ENCODE measurements around the gene ARHGEF19. TPM values are rescaled to one million over a fixed set of nuclear protein-coding genes. Genes with fewer than 3 reads are reported as not detected.

Gene ARHGEF19
- polyA plus RNA-seq, 3 donors: 22.8 to 28.3 (median 26.5) TPM

DNA sequence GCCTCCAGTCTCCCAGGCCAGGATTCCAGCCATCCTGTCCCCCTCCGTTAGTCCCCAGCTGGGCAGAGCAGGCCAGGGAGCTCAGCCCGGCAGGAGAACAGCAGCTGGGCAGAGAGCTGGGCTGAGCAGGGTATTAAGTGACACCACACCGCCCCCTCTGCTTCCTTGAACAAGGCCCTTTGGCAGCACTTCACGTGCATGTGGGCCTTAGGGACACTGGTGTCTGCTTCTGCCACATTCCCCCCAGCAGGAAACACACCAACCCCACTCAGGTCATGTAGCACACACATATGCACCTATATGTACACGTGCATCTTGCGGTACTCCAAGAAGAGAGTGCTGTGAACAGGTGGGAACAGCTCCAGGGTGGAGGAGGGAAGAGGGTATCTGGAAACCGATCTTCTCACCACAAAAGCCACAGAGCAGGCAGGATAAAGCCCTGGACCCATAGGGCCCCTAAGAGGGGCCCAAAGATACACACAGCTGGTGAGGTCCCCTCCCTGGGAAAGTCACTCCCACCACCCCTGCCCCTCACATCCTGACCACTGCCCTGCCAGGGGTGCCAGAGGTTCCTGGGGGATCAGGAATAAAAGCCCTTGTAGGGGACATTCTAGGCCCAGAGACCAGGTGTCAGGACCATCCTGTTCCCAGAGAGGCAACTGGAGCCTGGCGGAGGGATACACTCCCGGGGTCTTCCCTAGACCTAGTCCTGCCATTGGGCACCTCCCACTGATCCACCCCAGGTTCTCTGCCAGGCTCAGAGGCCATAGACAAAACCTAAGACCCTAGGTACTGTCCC is 61.1 kb downstream of the ARHGEF19 start:
- DNase-seq: no peak

DNA sequence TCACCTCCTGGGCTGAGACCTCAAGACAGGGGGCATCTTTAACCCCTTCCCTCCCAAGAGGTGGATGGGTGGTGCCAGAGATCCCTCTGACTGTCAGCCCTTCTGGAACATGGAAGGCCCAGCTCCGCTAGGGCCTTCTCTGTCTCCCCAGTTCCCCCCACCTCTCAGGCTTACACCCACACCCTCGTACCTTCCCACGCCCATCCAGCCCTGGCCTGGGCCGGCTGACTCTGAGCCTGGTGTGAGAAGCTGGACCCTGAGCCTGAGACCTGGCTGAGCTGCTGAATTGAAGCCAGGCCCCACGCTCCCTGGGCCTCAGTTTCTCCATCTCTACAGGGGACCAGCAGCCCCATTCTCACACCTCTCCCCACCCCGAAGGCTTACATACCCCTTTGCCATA is 61.9 kb downstream of the ARHGEF19 start:
- DNase-seq: no peak

DNA sequence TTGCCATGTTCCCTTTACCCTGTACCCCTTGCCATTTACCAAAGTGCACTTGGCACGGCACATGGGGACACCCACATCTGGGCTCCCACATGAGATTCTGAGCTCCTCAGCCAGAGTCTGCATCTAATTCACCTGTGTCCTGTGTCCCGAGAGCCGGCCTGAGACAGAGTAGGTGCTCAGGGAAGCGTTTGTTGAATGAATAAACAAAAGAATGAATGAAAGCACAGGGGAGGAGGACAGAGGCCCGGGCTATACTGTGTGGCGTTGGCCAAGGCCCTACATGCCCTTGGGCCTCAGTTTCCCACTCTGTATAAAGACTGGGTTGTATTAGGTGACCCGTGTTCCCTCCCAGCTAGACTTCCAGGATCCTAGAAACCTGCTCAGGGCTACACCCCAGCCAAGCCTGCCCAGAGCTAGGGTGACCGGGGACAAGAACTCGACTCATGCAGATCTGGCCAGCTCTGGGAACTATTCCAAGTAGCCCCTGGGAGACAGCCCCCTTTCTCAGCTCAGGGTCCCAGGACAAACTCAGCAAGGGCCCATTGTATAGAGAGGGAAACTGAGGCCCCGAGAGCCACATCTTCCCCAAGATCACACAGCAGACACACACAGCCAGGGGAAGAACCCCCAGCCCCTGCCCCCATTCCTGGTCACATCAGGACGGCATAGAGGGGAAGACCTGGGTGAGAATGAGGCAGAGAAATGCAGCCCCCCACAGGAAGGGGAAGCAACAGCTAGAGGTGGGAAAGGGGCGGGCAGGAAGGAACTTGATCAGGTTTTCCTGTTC is 62.6 kb downstream of the ARHGEF19 start:
- no peak for DNase-seq

DNA sequence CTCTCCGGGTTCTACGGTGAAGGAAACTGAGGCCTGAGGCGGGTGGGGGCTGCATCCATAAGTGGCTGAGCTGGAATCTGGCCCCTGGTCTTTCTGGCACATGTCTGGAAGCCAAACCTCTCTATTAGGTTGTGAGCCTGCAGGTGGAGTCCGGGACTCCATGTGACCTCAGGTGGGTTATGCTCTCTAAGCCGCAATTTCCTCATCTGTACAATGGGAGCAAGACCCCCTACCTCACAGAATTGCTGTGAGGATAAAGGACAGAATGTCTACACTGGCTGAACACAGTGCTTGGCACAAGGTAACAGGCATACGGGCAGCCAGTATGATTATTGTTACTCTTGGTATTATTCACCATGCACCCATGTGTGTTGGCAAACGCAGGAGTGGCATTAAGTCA is 63.3 kb downstream of the ARHGEF19 start:
- no peak for DNase-seq

DNA sequence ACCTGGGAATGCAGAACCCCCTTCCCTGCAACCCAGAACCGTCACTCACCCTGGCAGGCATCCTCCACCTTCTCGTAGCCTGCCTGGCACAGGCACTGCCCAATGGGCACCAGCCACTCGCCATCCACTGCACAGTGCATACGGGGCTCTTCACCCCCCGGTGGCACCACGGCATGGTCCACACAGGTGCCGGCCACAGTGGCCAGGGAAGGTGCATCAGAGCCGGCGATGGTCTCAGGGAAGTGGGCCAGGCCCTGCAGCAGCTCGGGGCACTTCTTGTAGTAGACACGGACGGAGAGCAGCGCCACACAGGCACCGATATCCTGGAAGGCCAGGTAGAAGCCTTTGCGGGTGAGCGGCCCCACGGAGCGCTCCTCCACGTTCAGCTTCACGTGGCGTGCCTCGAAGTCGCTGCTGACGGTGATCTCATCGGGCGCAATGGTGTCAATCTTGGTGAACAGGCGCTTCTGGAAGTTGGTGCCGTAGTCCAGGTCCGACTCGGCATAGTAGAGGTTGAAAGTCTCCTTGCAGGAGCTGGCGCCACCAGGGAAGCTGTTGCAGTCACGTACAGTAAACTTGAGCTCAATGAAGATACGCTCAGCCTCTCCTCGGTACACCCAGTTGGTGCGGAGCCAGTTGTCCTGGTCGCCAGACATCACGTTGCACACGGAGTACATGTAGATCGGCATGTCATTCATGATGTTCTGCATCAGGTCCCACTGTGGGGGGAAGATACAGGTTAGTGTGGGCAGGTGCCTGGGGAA is 63.9 kb downstream of the ARHGEF19 start:
- DNase-seq: no peak

Other genes with a start within 250 kb of the ARHGEF19 start
- gene ZBTB17, start 236.6 kb downstream of the ARHGEF19 start, polyA plus RNA-seq (ENCODE audit: insufficient read length in 3 of 3): 10 to 100 TPM; 35.5 to 38.4 (median 36.6) TPM
- under 1 TPM; 0.07 to 0.22 (median 0.19) TPM for gene SRARP, start 208.4 kb downstream of the ARHGEF19 start, polyA plus RNA-seq (ENCODE audit: insufficient read length in 3 of 3)
- gene HSPB7, start 194.6 kb downstream of the ARHGEF19 start, polyA plus RNA-seq (ENCODE audit: insufficient read length in 3 of 3): 1 to 10 TPM; 3.0 to 6.1 (median 4.9) TPM
- gene CLCNKA, start 190.6 kb downstream of the ARHGEF19 start, polyA plus RNA-seq (ENCODE audit: insufficient read length in 3 of 3): 10 to 100 TPM; 13.0 to 21.6 (median 18.1) TPM
- 10 to 100 TPM; 29.4 to 65.5 (median 49.9) TPM for gene CLCNKB, start 168.9 kb downstream of the ARHGEF19 start, polyA plus RNA-seq (ENCODE audit: insufficient read length in 3 of 3)
- 1 to 10 TPM; 1.6 to 3.4 (median 2.4) TPM for gene FAM131C, start 139.0 kb downstream of the ARHGEF19 start, polyA plus RNA-seq (ENCODE audit: insufficient read length in 3 of 3)
- gene EPHA2, start 56.6 kb downstream of the ARHGEF19 start, polyA plus RNA-seq (ENCODE audit: insufficient read length in 3 of 3): 10 to 100 TPM; 19.1 to 19.9 (median 19.2) TPM
- 1 to 10 TPM; 5.3 to 6.3 (median 5.9) TPM for gene CPLANE2, start 24.5 kb upstream of the ARHGEF19 start, polyA plus RNA-seq (ENCODE audit: insufficient read length in 3 of 3)
- 10 to 100 TPM; 21.8 to 25.0 (median 23.9) TPM for gene FBXO42, start 139.8 kb upstream of the ARHGEF19 start, polyA plus RNA-seq (ENCODE audit: insufficient read length in 3 of 3)
- 100 to 1,000 TPM in 2 of 3 donors, 10 to 100 TPM in 1; 99.9 to 121 (median 112) TPM for gene SZRD1, start 154.6 kb upstream of the ARHGEF19 start, polyA plus RNA-seq (ENCODE audit: insufficient read length in 3 of 3)
- gene SPATA21, start 224.8 kb upstream of the ARHGEF19 start, polyA plus RNA-seq (ENCODE audit: insufficient read length in 3 of 3): under 1 TPM; 0.04 to 0.37 (median 0.30) TPM
- 10 to 100 TPM; 64.9 to 70.0 (median 68.9) TPM for gene NECAP2, start 228.1 kb upstream of the ARHGEF19 start, polyA plus RNA-seq (ENCODE audit: insufficient read length in 3 of 3)